Stimulated activated CD4-positive, alpha-beta T cell treated with anti-CD3 and anti-CD28 coated beads, Interleukin-1b, Interleukin-23, amount 100 ng/mL, for 4 hours (primary cell): ENCODE results near the gene IFNGR2.
"Not testable (repeated sequence)": the region's sequence is repeated elsewhere in the genome, so short reads cannot be mapped to it uniquely, and the experiment has no call there.

Source experiments
- DNase-seq, 2 donors: peaks; one replicate each; pipeline ENCODE4 v3.0.0-alpha.2; 2020; ENCODE audit warnings: low read depth in 2 of 2

Gene IFNGR2

DNA sequence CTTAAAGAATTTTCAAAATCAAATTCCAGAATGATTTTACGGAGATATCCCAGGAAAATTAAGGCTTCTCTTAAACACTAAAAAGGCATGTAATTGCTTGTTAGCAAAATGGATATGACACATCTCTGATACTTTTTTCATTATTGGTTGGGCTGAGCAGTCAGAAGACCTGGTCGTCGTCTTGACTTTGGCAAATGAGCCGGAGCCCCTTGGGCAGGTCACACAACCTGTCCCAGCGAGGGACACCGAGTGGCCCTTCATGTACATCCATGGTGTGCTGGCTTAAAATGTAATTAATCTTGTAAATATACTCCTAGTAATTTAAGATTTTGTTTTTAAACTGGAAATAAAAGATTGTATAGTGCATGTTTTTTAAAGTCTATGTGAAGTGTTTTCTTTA is 33.9 kb downstream of the IFNGR2 start:
- no peak for DNase-seq

DNA sequence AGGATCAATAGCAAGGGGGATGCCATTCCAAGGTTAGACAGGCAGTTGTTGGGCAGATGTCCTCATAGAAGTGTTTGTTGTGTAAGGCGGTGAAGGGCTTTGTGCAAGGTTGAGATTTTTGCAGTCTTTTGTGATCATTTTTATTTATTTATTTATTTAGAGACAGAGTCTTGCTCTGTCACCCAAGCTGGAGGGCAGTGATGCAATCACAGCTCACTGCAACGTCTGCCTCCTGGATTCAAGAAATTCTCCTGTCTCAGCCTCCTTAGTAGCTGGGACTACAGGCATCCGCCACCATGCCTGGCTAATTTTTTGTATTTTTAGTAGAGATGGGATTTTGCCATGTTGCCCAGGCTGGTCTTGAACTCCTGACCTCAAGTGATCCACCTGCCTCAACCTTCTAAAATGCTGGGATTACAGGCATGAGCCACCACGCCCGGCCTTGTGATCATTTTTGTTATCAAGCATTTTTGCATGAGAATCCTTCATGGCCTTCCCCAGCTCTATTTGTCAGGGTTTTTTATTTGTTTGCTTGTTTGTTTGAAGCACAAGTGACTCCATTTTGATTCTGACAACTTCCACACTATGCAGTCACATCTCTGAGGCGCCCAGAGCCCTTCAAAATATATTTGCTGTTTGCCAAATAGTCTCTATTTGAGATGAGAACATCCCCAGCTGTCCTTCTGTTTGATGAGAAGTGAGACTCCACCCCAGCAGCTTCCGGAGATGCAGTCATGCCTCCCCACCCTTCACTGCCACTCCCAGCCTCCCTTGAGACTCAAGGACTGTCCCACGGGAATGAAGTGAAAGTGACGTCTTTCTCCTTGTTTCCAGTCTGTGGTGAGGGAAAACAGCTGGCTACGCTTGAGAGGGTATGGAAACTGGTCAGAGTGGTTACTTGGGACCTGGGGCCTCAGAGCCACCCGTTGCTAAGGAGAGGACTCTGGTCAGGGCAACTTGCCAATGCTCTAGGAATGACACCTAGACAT is 38.6 kb downstream of the IFNGR2 start:
- DNase-seq = no peak

DNA sequence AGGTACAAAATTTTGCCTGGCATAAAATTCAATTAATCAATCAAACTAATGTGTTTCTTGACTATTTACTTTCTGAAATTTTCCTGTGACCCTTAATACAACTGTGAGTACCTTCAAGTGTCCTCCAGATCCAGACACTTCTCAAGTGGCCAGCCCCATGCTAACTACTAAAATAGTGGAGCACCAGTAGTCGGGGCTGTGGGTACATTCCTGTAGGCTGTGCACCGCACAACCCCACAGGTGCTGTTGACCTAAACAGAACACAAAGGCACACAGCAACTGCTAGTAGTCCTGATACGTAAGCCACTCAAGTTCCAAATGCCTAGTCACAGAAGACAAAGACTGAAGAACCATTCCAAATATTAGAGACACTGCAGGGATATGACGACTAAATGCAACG is 40.0 kb downstream of the IFNGR2 start:
- DNase-seq = no peak

DNA sequence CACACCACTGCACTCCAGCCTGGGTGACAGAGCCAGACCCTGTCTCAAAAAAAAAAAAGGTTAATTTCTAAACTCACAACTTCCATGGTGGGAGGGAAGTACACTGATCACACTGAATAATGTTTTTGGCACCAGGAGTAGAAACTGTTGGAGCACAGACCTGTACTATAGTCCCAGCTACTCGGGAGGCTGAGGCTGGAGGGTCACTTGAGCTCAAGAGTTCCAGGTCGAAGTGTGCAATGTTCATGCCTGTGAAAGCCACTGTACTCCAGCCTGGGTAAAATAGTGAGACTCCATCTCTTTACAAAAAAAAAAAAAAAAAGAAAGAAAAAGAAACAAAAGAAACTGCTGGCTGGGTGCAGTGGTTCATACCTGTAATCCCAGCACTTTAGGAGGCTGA is 41.3 kb downstream of the IFNGR2 start:
- no peak for DNase-seq

DNA sequence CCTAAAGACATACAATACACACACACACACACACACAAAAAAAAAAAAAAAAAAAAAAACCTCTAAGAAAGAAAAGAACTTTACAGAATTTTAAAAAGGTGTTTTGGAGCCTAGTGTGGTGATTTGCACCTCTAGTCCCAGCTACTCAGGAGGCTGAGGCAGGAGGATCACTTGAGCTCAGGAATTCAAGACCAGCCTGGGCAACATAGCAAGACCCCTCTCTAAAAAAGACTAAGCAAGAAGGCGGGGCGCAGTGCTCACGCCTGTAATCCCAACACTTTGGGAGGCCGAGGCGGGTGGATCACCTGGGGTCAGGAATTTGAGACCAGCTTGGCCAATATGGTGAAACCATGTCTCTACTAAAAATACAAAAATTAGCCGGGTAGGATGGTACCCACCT is 43.4 kb downstream of the IFNGR2 start:
- not testable (repeated sequence) for DNase-seq

DNA sequence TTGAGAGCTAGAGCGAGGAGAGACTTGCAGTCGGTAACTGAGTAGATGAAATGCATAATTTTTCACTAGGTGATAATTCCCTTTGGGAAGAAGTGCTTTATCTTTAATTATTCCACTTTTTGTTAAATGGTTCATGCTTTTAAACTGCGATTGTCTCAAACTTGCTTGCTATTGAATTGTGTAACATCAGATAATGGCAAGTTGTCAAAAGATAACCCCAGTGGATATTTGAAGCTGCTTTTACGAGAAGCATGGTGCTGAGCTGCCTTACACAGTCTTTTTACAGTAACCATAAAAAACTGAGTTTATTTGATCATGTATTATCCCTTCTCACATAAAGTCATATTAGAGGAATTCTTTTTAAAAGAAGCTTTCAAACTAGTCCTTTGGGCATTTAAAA is 46.4 kb downstream of the IFNGR2 start:
- DNase-seq = no peak

DNA sequence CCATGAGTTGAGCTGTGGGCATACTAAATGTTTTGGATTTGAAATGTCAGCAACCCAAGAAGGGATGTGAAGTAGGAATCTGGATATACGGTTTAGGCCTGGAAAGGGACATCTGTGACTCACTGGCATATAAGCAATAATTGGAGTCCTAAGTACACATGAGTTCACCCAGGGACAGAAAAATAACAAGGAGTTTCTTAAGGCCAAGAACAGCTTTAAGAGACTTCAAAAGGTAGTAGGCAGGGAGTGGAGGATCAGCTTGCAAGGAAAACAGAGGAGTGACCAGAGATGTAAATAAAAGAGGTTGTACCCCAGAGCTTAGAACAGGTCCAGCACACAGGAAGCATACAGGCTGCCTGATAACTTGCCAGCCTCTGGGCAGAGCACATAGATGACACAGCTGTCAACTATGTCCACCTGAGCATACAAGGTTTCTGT is 48.4 kb downstream of the IFNGR2 start:
- no peak for DNase-seq

DNA sequence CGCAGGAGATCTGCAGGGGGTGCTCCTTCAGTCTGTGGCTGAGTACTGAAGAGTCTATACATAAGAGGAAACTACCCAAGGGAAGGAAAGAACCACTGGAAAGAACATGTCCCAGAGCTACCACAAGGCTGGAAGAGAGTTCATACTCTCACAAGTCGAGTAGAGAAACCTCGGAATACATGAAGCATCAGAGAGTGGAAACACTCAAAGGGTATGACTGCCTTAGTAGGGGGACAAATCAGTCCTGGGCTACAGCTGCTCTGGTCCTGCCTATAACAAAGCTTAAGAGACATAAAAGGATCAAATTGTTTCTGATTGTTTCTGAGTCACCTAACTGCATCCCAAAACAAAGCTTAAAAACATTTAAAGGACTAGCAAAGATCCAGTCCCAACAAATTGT is 49.1 kb downstream of the IFNGR2 start:
- no peak for DNase-seq

DNA sequence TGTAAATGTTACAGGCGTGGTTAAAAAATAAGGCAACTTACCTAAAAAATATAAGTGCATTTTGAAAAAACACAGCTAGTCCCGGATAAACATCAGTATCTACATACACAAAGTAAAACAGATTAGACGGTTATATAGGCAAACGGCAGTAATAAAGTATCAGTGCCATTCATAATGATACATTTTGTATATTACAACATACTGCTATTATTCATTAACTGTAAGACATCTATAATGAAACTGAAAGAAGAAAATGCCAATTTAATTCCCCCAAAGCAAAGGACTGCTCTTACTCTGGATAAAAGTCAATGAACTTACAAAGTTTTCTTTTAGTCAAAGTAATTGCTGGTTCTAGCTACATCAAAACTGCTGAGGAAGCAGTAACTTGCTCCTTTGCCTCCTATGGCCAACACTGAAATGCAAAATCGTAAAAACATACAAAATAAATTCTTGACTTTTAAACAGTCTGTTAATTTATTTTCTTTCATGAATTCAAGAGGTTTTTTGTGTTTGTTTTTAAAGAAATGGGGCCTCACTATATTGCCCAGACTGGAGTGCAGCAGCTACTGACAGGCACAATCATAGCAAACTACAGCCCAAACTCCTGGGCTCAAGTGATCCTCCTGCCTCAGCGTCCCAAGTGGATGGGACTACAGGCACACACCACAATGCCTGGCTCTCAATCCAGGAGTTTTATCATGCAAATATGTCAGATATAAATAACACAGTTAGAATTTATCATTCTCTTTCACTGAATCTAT is 52.7 kb downstream of the IFNGR2 start:
- no peak for DNase-seq

DNA sequence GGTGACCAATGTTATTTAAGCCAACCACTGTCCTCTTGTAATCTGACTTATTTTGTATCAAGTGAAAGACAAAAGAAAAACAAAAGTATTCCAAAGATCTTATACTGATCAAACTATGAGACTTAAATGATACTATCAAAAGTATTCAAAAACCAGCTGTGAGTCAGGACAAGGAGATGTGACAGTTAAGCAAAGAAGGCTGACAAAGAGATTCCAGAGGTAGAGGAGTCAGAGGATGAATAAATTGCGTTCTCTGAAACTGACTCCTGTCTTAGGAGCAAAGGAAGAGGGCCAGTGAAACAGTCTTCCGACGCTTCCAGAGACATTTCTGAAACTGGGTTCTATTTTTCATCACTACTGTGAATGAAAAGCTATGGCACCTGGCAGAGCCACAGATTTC is 55.6 kb downstream of the IFNGR2 start:
- no peak for DNase-seq

DNA sequence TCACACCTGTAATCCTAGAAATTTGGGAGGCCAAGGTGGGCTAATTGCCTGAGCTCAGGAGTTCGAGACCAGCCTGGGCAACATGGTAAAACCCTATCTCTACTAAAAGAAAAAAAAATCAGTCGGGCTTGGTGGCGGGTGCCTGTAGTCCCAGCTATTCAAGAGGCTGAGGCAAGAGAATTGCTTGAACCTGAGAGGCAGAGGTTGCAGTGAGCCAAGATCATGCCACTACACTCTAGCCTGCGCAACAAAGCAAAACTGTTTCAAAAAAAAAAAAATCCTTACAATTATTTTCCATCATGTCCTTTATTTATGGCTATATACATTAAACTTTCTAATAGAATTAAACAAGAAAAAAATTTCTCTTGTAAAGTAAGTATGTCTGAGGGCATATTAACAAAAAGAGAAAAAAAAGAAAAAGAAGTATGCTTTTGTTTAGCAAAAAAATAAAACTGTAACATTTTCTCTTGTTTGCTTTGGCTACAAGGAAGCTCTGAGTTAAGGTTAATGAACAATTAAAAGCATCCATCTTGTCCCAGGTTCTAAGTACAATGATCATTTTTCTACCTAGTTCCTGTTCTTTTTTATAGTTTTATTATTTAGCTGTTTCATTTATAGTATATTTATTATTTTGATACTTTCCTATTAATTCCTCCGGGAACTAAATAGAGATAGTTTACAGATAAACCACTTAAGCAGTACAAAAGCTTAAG is 58.5 kb downstream of the IFNGR2 start:
- DNase-seq = no peak

DNA sequence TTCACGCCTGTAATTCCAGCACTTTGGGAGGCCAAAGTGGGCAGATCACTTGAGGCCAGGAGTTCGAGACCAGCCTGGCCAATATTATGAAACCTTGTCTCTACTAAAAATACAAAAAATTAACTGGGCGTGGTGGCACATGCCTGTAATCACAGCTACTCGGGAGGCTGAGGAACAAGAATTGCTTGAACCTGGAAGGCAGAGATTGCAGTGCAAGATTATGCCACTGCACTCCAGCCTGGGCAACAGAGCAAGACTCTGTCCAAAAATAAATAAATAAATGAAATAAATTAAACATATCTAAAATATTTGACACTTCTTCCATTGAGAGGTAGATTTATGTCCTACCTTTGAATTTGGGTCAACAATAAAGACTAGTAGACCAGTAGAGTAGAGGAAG is 66.0 kb downstream of the IFNGR2 start:
- DNase-seq = not testable (repeated sequence)

DNA sequence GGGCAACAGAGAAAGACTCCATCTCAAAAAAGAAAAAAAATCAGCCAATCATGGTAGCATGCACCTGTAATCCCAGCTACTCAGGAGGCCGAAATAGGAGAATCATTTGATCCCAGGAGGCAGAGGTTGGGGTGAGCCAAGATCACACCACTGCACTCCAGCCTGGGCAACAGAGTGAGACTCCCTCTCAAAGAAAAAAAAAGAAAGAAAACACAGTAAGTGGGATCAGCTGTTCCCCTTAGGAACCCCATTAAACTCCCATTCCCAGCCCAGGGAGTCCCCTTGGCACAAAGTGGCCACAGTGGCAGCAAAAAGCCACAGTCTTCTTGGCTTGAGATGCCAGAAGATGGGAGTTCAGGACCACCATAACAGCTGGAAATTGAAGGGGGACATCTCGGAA is 67.5 kb downstream of the IFNGR2 start:
- no peak for DNase-seq

DNA sequence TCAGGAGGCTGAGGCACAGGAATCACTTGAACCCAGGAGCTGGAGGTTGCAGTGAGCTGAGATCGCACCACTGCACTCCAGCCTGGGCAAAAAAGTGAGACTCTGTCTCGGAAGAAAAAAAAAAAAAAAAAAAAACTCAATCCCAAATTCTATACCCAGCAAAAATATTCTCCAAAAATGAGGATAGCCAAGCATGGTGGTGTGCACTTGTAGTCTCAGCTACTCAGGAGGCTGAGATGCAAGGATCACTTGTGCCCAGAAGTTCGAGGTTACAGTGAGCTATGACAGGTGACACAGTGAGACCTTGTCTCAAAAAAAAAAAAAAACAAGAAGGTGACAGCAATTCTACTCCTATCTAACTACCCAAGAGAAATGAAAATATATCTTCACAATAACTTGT is 70.1 kb downstream of the IFNGR2 start:
- no peak for DNase-seq

DNA sequence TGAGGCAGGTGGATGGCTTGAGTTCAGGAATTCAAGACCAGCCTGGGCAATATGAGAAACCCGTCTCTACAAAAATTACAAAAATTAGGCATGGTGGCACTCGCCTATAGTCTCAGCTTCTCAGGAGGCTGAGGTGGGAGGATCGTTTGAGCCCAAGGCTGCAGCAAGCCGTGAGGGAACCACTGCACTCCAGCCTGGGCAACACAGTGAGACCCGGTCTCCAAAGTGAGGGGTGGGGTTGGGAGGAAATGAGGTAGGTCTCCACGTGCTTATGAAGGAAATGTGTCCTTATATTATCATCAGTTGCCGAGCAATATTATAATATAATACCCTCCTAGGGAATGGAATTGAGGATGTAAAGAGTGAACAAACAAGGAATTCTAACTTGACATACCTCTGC is 73.9 kb downstream of the IFNGR2 start:
- no peak for DNase-seq

DNA sequence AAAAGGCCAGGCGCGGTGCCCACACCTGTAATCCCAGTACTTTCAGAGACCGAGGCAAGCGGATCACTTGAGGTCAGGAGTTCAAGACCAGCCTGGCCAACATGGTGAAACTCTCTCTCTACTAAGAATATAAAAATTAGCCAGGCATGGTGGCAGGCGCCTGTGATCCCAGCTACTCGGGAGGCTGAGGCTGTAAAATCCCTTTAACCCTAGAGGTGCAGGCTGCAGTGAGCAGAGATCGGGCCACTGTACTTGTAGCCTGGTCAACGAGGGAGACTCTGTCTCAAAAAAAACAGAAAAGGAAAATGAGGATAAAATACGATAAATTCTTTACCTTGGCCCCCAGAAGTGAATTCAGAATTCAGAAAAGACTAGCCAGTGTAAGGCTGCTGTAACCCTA is 75.0 kb downstream of the IFNGR2 start:
- no peak for DNase-seq

DNA sequence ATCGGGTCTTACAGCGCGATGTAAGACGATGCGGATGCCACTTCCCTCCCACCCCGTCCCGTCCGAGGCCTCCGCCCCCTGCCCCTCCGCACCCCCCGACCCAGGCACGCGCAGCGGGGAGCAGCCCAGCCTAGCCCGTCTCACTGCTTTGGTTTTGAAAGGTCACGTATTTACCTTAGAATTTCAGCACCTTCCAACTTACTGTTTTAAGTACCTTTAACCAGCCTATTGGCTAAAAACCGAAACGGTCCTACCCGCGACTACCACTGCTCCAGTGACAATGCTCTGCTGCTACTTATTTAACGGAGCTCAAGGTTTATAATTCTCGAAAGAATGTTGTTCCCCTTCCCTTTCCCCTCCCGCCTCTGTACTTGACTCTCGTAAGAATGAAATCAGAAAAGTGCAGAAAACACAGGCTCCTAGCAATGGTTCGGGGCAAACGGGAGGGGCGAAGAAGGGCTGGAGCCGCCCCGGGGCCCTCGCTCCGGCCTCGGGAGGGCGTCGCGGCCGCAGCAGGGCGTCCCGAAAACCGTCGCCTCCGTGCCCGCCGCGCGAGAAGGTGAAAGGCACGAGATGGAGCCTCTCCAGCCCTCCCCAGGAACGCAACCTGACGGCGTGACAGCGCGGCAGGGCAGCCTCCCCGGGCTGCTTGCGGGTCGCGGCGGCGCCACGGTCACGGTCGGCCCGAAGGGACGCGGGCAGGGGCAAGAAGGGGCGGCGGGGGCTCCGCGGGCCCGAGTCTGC is 75.9 kb downstream of the IFNGR2 start:
- DNase-seq = peak in 1 of 2 donors; percentile 15

DNA sequence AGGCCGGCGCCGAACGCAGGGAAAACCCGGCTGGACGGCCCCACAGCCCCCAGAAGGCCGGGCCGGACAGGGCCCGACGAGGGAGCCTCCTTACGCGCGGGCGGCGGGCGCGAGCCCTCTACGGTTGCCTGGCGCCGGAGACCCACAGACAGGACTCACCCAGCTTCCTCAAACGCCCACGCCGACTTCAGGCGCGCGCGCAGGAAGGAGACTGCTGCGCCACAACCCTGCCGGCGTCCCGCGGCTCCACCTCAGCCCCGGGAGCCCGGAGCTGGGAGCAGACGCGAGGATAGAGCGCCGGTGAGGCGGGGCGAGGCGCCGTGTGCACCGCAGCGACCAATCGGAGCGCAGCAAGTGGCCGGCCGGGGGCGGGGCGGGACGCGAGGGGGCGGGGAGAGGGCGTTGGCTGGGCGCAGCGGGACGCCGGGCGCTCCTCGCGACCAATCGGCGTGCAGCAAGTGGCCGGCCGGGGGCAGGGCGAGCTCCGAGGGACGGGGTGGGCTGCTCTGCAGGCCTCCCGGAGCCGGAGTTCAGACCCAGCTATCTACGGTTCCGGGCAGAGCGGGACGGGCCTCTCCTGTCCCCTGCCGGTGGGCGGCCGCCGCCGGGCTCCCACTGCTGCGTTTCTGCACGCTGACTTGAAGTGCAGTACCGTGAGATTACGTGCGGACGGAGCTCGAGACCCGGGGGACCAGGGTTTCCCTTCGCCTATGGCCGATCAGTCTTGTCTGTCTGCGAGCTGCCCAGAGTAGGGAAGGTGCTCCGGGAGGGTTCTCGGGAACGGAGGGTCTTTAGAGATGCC is 76.7 kb downstream of the IFNGR2 start, which contains the start of gene TMEM50B:
TMEM50B (minus strand) TSS at position 296 of the 802 bp plus-strand sequence. CDS start 11,089 bp downstream, outside the sequence.
- peak; percentile 94 to 98 for DNase-seq

DNA sequence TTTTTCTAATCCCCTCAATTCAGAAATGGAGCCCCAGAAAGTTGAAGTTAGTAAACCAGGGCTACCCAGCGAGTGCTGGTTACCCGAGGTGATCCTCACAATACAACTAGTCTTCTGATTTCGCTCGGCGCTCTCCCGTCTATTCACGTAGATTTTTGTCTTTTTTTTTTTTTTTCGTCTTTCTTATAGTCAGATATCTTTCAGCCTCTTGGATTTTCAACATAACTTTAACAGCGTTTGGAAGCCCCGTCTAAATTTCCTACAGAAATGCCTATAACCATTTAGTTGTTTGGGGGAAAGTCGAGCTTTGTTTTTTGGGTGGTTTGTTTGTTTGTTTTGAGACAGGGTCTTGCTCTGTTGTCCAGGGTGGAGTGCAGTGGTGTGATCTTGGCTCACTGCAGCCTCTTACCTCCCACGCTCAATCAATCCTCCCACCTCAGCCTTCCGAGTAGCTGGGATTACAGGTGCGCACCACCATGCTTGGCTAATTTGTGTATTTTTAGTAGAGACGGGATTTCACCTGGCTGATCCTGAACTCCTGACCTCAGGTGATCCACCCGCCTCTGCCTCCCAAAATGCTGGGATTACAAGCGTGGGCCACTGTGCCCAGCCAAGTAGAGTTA is 77.4 kb downstream of the IFNGR2 start:
- no peak for DNase-seq

DNA sequence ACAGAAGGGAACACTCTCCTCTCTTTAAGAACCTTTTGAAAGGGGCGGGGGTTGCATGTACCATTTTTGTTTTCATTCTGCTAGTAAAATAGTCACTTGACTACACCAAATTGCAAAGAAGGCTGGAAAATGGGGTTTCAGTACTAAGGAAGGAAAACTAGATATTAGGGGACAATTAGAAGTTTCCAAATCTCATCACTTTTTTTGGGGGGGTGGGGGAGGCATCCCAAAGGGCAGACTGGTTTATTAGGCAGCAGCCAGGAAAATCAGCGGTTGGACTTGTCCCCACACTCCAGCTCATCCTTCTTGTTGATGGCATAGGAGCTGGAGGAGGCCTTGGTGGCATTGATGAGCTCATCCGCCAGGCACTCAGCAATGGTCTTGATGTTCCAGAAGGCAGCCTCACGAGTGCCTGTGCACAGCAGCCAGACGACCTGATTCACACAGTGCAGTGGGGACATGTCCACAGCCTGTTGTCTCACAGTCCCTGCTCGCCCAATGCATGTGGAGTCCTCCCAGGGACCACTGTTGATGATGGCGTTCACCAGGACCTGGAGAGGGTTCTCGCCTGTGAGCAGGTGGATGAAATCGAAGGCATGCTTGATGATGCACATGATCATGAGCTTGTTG is 78.2 kb downstream of the IFNGR2 start:
- no peak for DNase-seq
